ENCODE results near the gene MYO18B. TPM values are rescaled to one million over a fixed set of nuclear protein-coding genes. Genes with fewer than 3 reads are reported as not detected.

The MYO18B gene
- total and polyA plus RNA-seq, 2 of the 8 experiments (the other 6 are each of a cell fraction or from before 2014, with no cell fraction given), result 0.62 to 0.78 TPM

GRCh38 chr22:26027341-26027740, 285.4 kb downstream of the MYO18B start:
- 93% methylated on average over 21 of the region's 23 CpGs; no CpG with 5 or more reads in 1 of the 2 experiments for WGBS, 2 experiments (ENCODE audit: extremely low coverage in 1 of 2, insufficient coverage in 1 of 2, insufficient read length in 1 of 2, insufficient replicate concordance in 2 of 2, low coverage in 1 of 2, low lambda C conversion rate in 2 of 2, missing lambda C conversion rate in 1 of 2)
- FAIRE-seq (no peak), DNase-seq (ENCODE audit: low read depth in 1 of 2, low spot score in 2 of 2) (no peak)
- Histone ChIP-seq H3K18ac (ENCODE audit: extremely low read depth, low read length) (no peak overlapping the region), H4K20me1 (replicated peaks in 1 of 2; ENCODE audit: control insufficient read depth in 1 of 2, insufficient read depth in 2 of 2, low read length in 2 of 2) (no peaks in the 10 kb centered on the region), H2BK5ac (ENCODE audit: low read depth, low read length) (no peak overlapping the region), H3K27me3 (replicated peaks in 1 of 4; ENCODE audit: control insufficient read depth in 3 of 4, extremely low read depth in 1 of 4, insufficient read depth in 3 of 4, low read length in 3 of 4) (no peaks in the 10 kb centered on the region), H2AK5ac (ENCODE audit: low read depth, low read length) (no peak overlapping the region), H3K27ac (ENCODE audit: low read depth, low read length) (no peak overlapping the region), H3K4me2 (ENCODE audit: insufficient read depth in 1 of 2, low read depth in 2 of 2, low read length in 2 of 2) (no peak overlapping the region), H3K9ac (replicated peaks in 1 of 4; ENCODE audit: extremely low read depth in 1 of 4, low read depth in 3 of 4, low read length in 3 of 4) (no peak overlapping the region), H3K79me2 (ENCODE audit: control insufficient read depth in 1 of 2, insufficient read depth in 2 of 2, low read length in 2 of 2) (no peaks in the 10 kb centered on the region), H3K36me3 (ENCODE audit: control insufficient read depth in 2 of 4, insufficient read depth in 4 of 4, low read length in 3 of 4) (no peaks in the 10 kb centered on the region), H2BK15ac (ENCODE audit: low read length) (no peak overlapping the region), H3K56ac (replicated peaks; ENCODE audit: insufficient read length, low read depth, low read length) (no peak overlapping the region), H3K4ac (replicated peaks; ENCODE audit: insufficient read length, low read depth, low read length) (no peak overlapping the region), H3K4me1 (replicated peaks in 1 of 4; ENCODE audit: control insufficient read depth in 3 of 4, insufficient read depth in 4 of 4, low read length in 3 of 4) (no peaks in the 10 kb centered on the region), H3K23me2 (ENCODE audit: low read depth, low read length) (no peaks in the 10 kb centered on the region), H2BK20ac (ENCODE audit: low read length) (no peak overlapping the region), H3K14ac (ENCODE audit: insufficient read length) (no peak overlapping the region), H4K91ac (replicated peaks; ENCODE audit: insufficient read length, low read length) (no peak overlapping the region), H2BK12ac (ENCODE audit: low read depth, low read length) (no peak overlapping the region), H2AFZ (ENCODE audit: low read length) (no peak overlapping the region), H3K23ac (ENCODE audit: insufficient read length) (no peak overlapping the region), H3K9me3 (ENCODE audit: insufficient read depth in 2 of 2, low read depth in 1 of 2, low read length in 1 of 2) (no peaks in the 10 kb centered on the region), H2BK120ac (replicated peaks; ENCODE audit: low read depth, low read length) (no peak overlapping the region), H4K8ac (ENCODE audit: extremely low read depth, insufficient read depth, low read length) (no peak overlapping the region), H4K5ac (ENCODE audit: insufficient read length, low read depth, low read length) (no peak overlapping the region), H3K4me3 (ENCODE audit: extremely low read depth in 1 of 4, insufficient read depth in 2 of 4, low read depth in 3 of 4, low read length in 4 of 4) (no peak overlapping the region), H3K79me1 (ENCODE audit: low read depth, low read length) (no peaks in the 10 kb centered on the region)
- CTCF ChIA-PET (ENCODE audit: partially characterized antibody), result interaction anchor here (1.0 kb wide), 1 partner anchor 11 kb away, joined by 3 read pairs; no protein-coding TSS in a partner anchor
- POLR2A ChIA-PET (ENCODE audit: partially characterized antibody), result interaction anchor here (1.8 kb wide), 1 partner anchor 10 kb away, joined by 5 read pairs; no protein-coding TSS in a partner anchor
- TF ChIP-seq FOSL1 (IDR thresholded peaks at IDR 0.05; ENCODE audit: insufficient read depth, low read depth, low read length) (no peak), SIN3A (conservative IDR thresholded peaks at IDR 0.05 in 1 of 2, IDR thresholded peaks at IDR 0.05 in 1 of 2; ENCODE audit: low read depth in 1 of 2, low read length in 2 of 2) (no peak), CHD1 (IDR thresholded peaks at IDR 0.05; ENCODE audit: low read depth, low read length) (no peak)
